ENCODE results near the gene CD80.

GRCh38 chr3:119602676-119603075 is 43.3 kb upstream of the CD80 start:
- TF ChIP-seq RAD21 (IDR thresholded peaks at IDR 0.05 in 1 of 2, conservative IDR thresholded peaks at IDR 0.05 in 1 of 2; ENCODE audit: low read depth in 2 of 2, low read length in 2 of 2) (no peak), SP4 (IDR thresholded peaks at IDR 0.05; ENCODE audit: low read length) (no peak), JUN (IDR thresholded peaks at IDR 0.05; ENCODE audit: low read depth, low read length) (no peak), HDAC2 (IDR thresholded peaks at IDR 0.05; ENCODE audit: borderline replicate concordance in 1 of 2, low read depth in 2 of 2, low read length in 2 of 2) (no peak), ZNF274 (IDR thresholded peaks at IDR 0.05; ENCODE audit: borderline replicate concordance, extremely low read depth, low read length) (no peak), POLR2A (IDR thresholded peaks at IDR 0.05; ENCODE audit: control extremely low read depth in 1 of 2, low read depth in 2 of 2, low read length in 2 of 2) (no peak), NRF1 (IDR thresholded peaks at IDR 0.05; ENCODE audit: low read depth, low read length) (no peak), SIRT6 (IDR thresholded peaks at IDR 0.05; ENCODE audit: low read length) (no peak), YY1 (IDR thresholded peaks at IDR 0.05; ENCODE audit: low read depth, low read length) (no peak), USF2 (IDR thresholded peaks at IDR 0.05; ENCODE audit: low read length) (no peak)
- TF ChIP-seq, protein P1, sequence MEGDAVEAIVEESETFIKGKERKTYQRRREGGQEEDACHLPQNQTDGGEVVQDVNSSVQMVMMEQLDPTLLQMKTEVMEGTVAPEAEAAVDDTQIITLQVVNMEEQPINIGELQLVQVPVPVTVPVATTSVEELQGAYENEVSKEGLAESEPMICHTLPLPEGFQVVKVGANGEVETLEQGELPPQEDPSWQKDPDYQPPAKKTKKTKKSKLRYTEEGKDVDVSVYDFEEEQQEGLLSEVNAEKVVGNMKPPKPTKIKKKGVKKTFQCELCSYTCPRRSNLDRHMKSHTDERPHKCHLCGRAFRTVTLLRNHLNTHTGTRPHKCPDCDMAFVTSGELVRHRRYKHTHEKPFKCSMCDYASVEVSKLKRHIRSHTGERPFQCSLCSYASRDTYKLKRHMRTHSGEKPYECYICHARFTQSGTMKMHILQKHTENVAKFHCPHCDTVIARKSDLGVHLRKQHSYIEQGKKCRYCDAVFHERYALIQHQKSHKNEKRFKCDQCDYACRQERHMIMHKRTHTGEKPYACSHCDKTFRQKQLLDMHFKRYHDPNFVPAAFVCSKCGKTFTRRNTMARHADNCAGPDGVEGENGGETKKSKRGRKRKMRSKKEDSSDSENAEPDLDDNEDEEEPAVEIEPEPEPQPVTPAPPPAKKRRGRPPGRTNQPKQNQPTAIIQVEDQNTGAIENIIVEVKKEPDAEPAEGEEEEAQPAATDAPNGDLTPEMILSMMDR (IDR thresholded peaks at IDR 0.05; ENCODE audit: control extremely low read depth in 1 of 3, insufficient read depth in 1 of 3, low read depth in 1 of 3, low read length in 3 of 3): no peak
